Keratinocyte (primary cell): ENCODE data around the gene PDE6A. TPM values are rescaled to one million over a fixed set of nuclear protein-coding genes. Genes with fewer than 3 reads are reported as not detected.

ENCODE experiments used
- DNase-seq: peaks from one replicate; pipeline ENCODE4 v3.0.0-alpha.2; 2011; ENCODE audit warnings: low read depth, missing footprints, low spot score
- FAIRE-seq: peaks from 2 replicates; lab custom pipeline; 2011; peaks lifted over from hg19 to GRCh38; lab: Jason Lieb, UNC
- H2AFZ ChIP-seq: 2 replicates; pipeline ENCODE4 v1.6.0; 2012; ENCODE audit warnings: low read length, control low read depth, inconsistent platforms; ENCODE audit not compliant: control insufficient read depth
- H3K27ac ChIP-seq: 2 replicates; pipeline ENCODE4 v1.5.1; 2011; ENCODE audit warnings: low read length; ENCODE audit not compliant: control insufficient read depth, insufficient read depth
- H3K27me3 ChIP-seq: 3 replicates; pipeline ENCODE4 v1.6.0; 2011; ENCODE audit warnings: low read length; ENCODE audit not compliant: control insufficient read depth, insufficient read depth; ENCODE audit errors: extremely low read depth
- H3K36me3 ChIP-seq, 2 experiments: 2 replicates in 1 of 2; 3 replicates in 1 of 2; pipeline ENCODE4 v1.5.1; 2011; ENCODE audit warnings: low read length in 2 of 2, mild to moderate bottlenecking in 1 of 2; ENCODE audit not compliant: control insufficient read depth in 2 of 2, insufficient read depth in 2 of 2; ENCODE audit errors: extremely low read depth in 1 of 2
- H3K4me1 ChIP-seq: 3 replicates; pipeline ENCODE4 v1.5.1; 2011; ENCODE audit warnings: low read length; ENCODE audit not compliant: control insufficient read depth, insufficient read depth; ENCODE audit errors: extremely low read depth
- H3K4me2 ChIP-seq: 3 replicates; pipeline ENCODE4 v1.6.0; 2011; ENCODE audit warnings: low read depth, low read length; ENCODE audit not compliant: control insufficient read depth, insufficient read depth; ENCODE audit errors: extremely low read depth
- H3K4me3 ChIP-seq, 3 experiments: fragments of 200-600 bp in 1 of 3; sonication (generic) in 1 of 3; 2 replicates in 2 of 3; 3 replicates in 1 of 3; pipeline ENCODE4 v1.5.1; 2011 to 2016; ENCODE audit warnings: low read length in 3 of 3, mild to moderate bottlenecking in 3 of 3, control low read depth in 2 of 3, inconsistent platforms in 1 of 3, low read depth in 1 of 3, mixed read lengths in 1 of 3, mixed run types in 1 of 3, moderate library complexity in 1 of 3; ENCODE audit not compliant: control insufficient read depth in 2 of 3, insufficient read depth in 2 of 3; ENCODE audit errors: extremely low read depth in 1 of 3
- H3K79me2 ChIP-seq: 2 replicates; pipeline ENCODE4 v1.6.0; 2012; ENCODE audit warnings: low read length; ENCODE audit not compliant: control insufficient read depth, insufficient read depth
- H3K9ac ChIP-seq: 3 replicates; pipeline ENCODE4 v1.6.0; 2011; ENCODE audit warnings: low read length; ENCODE audit not compliant: control insufficient read depth, insufficient read depth; ENCODE audit errors: extremely low read depth
- H3K9me1 ChIP-seq: 3 replicates; pipeline ENCODE4 v1.6.0; 2011; ENCODE audit warnings: low read length; ENCODE audit not compliant: control insufficient read depth, insufficient read depth; ENCODE audit errors: extremely low read depth
- H3K9me3 ChIP-seq: 2 replicates; pipeline ENCODE4 v1.5.1; 2012; ENCODE audit warnings: low read depth, low read length; ENCODE audit not compliant: control insufficient read depth
- H4K20me1 ChIP-seq: 3 replicates; pipeline ENCODE4 v1.6.0; 2011; ENCODE audit warnings: low read length; ENCODE audit not compliant: control insufficient read depth, insufficient read depth; ENCODE audit errors: extremely low read depth
- CTCF ChIP-seq, 3 experiments: IDR thresholded peaks in 1 of 3; conservative IDR thresholded peaks in 1 of 3; optimal IDR thresholded peaks in 1 of 3; 2 replicates in 2 of 3; 3 replicates in 1 of 3; pipeline versions ENCODE3 to v1.5.1; 2011; ENCODE audit warnings: low read length in 3 of 3, mild to moderate bottlenecking in 3 of 3, moderate library complexity in 2 of 3, control low read depth in 1 of 3, inconsistent platforms in 1 of 3; ENCODE audit not compliant: insufficient read depth in 2 of 3; ENCODE audit errors: extremely low read depth in 1 of 3
- EZH2 ChIP-seq: IDR thresholded peaks from one replicate; pipeline ENCODE4 v1.6.1; 2012; ENCODE audit warnings: inconsistent platforms, mild to moderate bottlenecking, low read length, moderate library complexity
- dilution Hi-C: fragments of 300-500 bp; cut with MboI; formaldehyde crosslinking; loops from one replicate; pipeline ENCODE4 v1.7.0; 2020; ENCODE audit warnings: low sequenced_read_pairs; ENCODE audit not compliant: extremely low pct_ligation_motif_present
- polyA plus RNA-seq, 5 experiments: library from polyadenylated mRNA; depleted of rRNA in 3 of 5; stranded (reverse) in 3 of 5; stranded (forward) in 1 of 5; unstranded in 1 of 5; fragments of >200 nt; gene quantifications; 1 replicate in 1 of 5; 2 replicates in 3 of 5; 3 replicates in 1 of 5; pipeline versions ENCODE4 v1.2.1 to v1.2.3, GENCODE V29; 2011 to 2012; ENCODE audit warnings: missing spikeins in 2 of 5, low read depth in 1 of 5, low replicate concordance in 1 of 5

The PDE6A gene
- polyA plus RNA-seq, 1 donor (not counting 4 experiments of a cell fraction or from before 2014, with no cell fraction given): 0.03 TPM

GRCh38 chr5:149961957-149962409 is 17.4 kb upstream of the PDE6A start:
- Histone ChIP-seq H4K20me1 (no peaks in the 10 kb centered on the region), H3K79me2 (peaks cover 2% of the 10 kb centered on the region), H2AFZ (no peak overlapping the region), H3K9ac (no peak overlapping the region), H3K4me3 (no peak overlapping the region), H3K9me3 (no peaks in the 10 kb centered on the region), H3K4me2 (peak overlapping the region; percentile 70), H3K9me1 (no peaks in the 10 kb centered on the region), H3K27me3 (no peaks in the 10 kb centered on the region), H3K27ac (no peak overlapping the region), H3K4me1 (peaks cover 16% of the 10 kb centered on the region), H3K36me3 (no peaks in the 10 kb centered on the region)
- DNase-seq: no peak
- FAIRE-seq: peak; percentile 76
- TF ChIP-seq EZH2 (no peak), CTCF (optimal IDR thresholded peaks at IDR 0.05 in 1 of 3, IDR thresholded peaks at IDR 0.05 in 1 of 3, conservative IDR thresholded peaks at IDR 0.05 in 1 of 3; ENCODE audit: extremely low read depth in 1 of 3, insufficient read depth in 2 of 3, low read length in 3 of 3) (peak; percentile 43 to 69 (median 49))
- dilution Hi-C loops: loop anchor here (25.0 kb wide), 1 partner anchor 100 kb away; no protein-coding TSS in a partner anchor

- DNase-seq: no peak
- Histone ChIP-seq H3K27me3 (no peaks in the 10 kb centered on the region), H4K20me1 (no peaks in the 10 kb centered on the region), H2AFZ (peak overlapping the region; percentile 84), H3K9me3 (no peaks in the 10 kb centered on the region), H3K9me1 (no peaks in the 10 kb centered on the region), H3K79me2 (peaks cover 2% of the 10 kb centered on the region), H3K36me3 (no peaks in the 10 kb centered on the region), H3K4me3 (peak overlapping the region; percentile 70 to 81 (median 79)), H3K4me1 (peaks cover 16% of the 10 kb centered on the region), H3K4me2 (peak overlapping the region; percentile 70), H3K9ac (peak overlapping the region; percentile 74), H3K27ac (peak overlapping the region; percentile 55)
- TF ChIP-seq CTCF (optimal IDR thresholded peaks at IDR 0.05 in 1 of 3, IDR thresholded peaks at IDR 0.05 in 1 of 3, conservative IDR thresholded peaks at IDR 0.05 in 1 of 3; ENCODE audit: extremely low read depth in 1 of 3, insufficient read depth in 2 of 3, low read length in 3 of 3): no peak
- no peak for FAIRE-seq
- dilution Hi-C loops: loop anchor here (25.0 kb wide), 1 partner anchor 99 kb away; no protein-coding TSS in a partner anchor
These were observed 16.6 kb upstream of the PDE6A start for GRCh38 chr5:149961186-149961685.
